ENCODE data around the gene INTS6L.

Gene INTS6L, protein sequence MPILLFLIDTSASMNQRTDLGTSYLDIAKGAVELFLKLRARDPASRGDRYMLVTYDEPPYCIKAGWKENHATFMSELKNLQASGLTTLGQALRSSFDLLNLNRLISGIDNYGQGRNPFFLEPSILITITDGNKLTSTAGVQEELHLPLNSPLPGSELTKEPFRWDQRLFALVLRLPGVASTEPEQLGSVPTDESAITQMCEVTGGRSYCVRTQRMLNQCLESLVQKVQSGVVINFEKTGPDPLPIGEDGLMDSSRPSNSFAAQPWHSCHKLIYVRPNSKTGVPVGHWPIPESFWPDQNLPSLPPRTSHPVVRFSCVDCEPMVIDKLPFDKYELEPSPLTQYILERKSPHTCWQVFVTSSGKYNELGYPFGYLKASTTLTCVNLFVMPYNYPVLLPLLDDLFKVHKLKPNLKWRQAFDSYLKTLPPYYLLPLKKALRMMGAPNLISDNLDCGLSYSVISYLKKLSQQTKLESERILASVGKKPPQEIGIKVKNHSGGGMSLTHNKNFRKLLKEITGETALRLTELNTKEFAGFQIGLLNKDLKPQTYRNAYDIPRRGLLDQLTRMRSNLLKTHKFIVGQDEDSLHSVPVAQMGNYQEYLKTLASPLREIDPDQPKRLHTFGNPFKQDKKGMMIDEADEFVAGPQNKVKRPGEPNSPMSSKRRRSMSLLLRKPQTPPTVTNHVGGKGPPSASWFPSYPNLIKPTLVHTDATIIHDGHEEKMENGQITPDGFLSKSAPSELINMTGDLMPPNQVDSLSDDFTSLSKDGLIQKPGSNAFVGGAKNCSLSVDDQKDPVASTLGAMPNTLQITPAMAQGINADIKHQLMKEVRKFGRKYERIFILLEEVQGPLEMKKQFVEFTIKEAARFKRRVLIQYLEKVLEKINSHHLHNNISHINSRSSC

DNA sequence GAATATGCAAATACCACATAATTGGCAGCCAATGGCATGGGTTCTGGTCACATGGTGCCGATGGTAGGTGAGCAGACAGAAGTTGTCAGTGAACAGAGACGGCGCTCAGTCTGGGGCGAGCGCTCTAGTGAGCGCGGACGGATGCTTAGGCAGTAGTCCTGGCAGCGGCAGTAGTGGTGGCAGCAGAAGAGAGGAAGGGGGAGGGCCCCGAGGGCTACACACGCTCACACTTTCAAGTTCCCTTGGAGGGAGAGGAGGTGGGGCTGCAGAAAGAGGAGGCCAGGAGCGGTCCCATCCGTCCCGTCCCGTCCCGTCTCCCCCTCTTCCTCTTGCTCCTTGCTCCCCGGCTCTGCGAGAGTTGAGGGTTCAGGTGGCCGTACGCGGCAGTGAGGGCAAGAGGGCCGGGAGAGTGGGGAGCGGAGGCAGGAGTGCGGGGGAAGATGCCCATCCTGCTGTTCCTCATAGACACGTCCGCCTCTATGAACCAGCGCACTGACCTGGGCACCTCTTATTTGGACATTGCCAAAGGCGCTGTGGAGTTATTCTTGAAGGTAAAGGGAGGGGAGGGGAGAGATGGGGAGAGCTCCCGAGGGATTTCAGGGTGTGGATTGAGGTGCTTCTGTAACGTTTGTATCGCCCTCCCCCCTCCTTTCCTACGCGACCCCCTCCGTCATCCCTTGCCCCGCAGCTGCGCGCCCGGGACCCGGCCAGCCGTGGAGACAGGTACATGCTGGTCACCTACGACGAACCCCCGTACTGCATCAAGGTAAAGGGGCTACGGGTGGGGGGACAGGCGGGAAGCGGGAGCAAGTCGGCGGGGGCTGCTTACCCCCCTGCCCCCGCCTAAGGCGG, at the start of gene INTS6L:
TSS of gene INTS6L (plus strand) at position 108 of the 852 bp plus-strand sequence. CDS start at position 441, 333 bp downstream.
- DNase-seq = peak; percentile 95

DNA sequence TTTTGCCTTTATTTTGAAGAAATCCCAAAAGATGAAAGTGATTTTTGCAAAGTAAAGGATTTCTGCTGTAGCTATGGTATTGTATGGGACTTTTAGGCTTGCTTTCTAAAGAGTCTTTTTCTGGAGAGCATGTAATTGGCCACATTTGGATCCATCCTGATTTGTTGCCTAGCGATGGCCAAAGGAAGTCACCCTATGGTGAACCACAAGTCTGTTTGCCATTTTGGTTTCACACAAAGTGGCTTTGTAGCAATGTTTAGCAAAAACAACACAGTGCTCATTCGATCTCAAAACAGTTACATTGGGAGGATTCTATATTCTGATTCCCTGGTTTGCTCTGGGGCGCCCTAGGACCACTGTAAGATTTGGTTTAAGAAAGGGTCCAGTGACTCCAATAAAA, 44.1 kb upstream of the INTS6L start:
- DNase-seq = no peak

DNA sequence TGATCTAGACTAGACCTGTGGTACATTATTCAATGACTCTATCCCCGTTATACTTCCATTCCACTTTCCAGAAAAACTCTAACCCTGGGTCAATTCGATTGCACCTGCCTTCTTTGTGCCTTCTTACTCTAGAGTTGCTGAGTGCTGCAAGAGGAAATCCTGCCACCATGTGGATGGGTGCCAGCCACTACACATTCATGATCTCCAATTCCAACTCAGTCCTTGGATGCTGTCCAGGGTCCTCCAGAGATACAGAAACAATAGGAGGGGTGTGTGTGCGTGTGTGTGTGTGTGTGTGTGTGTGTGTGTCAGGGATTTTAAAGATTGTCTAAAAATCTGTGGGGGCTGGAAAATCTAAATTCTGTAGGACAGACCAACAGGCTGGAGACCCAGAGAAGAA, 42.9 kb upstream of the INTS6L start:
- peak; percentile 82 for DNase-seq

DNA sequence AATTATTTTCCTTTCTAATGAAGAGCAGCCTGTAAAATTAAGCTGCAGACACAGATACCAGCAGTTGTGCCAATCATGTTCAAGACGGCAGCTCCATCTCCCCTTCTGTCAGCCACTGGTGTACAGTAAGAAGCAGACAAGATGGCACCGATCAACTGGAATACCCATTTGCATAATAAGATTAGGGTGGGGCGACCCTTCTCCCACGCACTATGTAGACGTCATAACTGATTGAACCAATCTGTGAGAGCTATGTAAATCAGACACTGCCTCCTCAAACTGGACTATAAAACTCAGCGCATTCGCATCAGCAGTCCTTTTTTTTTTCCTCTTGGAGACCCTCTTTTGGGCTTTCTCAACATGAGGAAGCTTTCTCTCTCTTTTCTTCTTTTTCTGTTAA, 40.4 kb upstream of the INTS6L start:
- no peak for DNase-seq

DNA sequence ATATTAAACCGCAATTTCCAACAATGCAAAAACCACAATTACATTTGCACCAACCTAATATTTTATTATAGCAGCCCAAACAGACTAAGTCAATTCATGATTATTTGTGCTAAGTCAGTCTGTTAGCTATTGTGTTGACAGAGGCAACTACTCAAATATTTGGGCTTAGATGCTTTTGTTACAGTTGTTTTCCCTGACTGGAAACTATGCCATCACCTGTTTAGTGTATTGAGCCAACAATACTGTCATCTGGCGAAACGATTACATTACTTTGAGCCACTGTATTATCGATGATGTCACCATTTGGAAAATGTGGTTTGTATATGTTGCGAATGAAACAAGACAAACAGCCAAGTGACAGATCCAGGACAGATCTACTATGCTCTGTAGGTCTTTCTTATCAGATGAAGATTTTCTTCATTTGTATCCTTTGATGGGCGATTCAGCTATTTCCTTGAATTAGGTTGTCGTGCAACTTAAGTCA, 38.7 kb upstream of the INTS6L start:
- DNase-seq = peak; percentile 90

DNA sequence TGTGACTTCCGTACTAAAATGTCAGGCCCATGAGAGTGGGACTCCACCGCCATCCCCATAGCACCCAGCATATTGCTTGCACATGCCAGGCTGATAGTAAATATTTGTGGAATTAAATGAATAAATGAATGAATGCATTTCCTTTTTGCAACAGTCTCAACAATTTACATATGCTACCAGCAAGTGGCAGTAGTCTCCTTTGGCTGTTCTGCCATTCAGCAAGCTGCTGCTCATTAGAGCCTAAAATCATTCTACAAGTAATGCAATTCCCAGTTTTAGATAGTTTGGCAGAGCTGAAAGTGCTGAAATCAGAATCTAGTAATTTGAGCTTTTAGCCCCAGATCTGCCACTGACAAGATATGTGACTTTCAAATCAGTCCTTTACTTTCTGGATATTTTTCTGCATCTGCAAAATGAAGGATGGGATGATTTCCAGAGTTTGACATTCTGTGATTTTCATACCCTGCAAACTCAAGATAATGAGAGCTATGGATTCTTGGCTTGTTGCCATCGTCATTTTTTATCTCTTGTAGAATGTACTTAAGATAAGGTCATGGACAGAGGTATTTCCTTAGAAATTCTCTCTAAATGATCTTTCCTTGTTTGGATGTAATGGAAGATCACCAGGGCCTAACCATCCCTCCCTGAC, 35.7 kb upstream of the INTS6L start:
- peak; percentile 75 for DNase-seq

DNA sequence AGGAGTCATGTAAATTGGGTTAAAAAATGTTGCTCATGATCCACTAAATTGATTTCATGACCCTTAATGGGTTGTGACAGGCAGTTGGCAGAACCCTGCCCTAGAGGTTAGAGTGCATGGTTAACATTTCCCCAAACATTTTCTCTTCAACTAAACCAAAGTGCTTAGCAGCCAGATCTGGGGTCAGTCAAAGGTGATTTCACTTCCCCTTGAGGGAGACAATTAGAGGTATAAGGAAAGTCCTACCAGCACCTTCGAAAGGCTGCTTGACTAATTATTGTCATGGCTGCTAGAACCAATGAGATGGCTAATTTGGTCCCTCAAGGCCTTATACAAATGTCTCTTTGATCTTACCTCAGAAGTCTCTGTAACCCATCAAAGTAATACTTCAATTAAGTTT, 30.9 kb upstream of the INTS6L start:
- DNase-seq = no peak

DNA sequence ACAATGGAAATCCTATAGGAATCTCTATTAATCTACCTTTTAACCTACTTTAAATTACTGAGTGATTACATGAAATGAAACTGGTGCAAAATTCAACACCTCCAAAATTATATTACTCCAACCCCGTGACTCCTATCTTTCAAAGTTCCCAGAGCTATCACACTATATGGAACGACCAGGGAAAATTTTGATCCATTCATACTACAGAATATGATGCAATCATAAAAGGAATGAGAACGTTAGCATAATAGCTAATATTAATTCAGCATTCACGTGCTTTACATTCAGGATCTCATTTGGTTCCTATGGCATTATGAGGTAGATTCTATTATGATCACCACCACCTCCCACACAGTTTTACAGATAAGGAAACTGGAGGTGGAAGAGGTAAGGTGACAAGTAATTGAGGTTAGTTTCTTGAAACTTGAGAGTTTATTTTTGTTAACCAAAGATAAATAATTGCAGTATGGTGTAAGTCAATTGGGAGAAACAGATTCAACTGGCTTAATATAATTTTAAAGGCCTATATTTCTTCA, 29.4 kb upstream of the INTS6L start:
- no peak for DNase-seq

DNA sequence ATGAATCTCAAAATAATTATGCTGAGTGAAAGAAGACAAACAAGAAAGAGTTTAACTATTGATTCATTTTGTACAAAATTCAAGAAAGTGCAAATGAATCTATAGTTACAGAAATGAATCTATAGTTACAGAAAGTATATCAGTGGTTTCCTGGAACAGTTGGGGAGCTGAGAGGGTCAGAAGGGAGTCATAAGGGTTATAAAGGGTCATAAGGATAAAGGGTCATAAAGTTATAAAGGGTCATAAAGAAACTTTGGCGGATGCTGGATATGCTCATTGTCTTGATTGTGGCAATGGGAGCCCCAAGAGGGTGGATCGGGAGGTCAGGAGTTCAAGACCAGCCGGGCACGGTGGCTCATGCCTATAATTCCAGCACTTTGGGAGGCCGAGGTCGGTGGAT, 26.0 kb upstream of the INTS6L start:
- DNase-seq = no peak

DNA sequence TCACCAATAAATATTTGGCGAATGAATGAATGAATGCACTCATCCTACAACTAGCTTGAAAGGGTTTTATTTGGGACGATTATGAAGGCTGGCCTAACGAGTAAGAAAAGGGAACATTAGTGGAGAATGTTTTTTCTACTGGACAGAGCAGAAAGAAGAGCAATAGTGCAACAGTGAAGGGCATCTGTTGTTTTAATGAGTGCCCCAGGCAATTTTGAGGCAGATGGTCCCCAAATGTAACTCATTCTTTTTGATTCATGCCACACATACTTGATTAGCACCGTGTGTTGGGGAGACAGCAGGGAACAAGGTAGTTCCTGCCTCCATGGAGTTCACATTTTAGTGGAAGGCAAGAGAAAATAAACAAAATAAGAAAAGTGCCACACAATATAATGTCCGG, 22.7 kb upstream of the INTS6L start:
- no peak for DNase-seq

DNA sequence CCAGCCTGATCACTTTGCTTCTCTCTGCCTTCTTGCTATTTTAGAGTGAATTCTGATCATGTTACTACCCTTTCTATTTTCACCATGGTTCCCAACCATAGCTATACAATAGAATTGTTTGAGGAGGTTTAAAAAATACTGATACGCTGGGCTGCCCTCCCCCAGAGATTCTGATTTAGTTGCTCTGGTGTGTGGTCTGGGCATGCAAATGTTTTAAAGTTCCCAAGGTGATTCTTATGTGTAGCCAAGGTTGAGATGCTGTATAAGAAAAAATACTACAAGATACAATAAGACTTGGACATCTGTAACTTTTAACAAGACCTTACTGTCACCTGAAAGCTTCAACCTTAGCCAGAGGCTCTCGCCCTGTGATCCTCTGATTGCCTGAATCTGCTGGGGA, 22.2 kb upstream of the INTS6L start:
- DNase-seq = no peak

DNA sequence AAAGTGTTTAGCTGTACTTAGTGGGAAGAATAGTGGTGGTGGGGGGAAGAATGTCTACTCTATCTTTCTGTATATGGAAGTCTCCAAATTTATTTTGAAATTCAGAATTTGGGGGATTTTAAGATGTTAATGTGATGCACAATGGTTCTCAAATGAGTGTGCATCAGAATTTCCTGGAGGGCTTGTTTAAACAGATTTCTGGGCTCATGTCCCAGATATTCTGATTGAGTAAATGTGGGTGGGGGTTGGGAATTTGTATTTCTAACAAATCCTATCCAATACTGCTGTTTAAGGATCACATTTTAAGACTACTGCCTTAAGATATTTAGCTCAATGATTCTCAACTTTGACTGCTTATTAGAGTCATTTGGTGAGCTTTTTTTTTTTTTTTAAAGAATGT, 15.1 kb upstream of the INTS6L start:
- no peak for DNase-seq

DNA sequence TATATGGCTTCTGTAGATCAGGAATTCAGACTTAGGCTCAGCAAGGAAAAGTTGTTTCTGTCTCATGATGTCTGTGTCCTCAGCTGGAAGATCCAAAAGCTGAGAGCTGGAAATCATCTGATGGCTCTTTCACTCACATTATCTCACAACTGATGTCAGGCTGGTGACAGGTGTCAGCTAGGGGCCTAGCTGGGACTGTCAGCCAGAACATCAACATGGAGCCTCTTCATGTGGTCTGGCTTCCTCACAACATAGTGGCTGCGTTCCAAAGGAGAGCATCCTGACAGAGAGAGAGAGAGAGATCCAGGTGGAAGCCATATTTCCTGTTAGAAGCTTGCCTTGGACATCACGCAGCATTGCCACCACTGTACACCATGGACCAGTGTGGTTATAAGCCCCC, 10.6 kb upstream of the INTS6L start:
- DNase-seq = no peak

DNA sequence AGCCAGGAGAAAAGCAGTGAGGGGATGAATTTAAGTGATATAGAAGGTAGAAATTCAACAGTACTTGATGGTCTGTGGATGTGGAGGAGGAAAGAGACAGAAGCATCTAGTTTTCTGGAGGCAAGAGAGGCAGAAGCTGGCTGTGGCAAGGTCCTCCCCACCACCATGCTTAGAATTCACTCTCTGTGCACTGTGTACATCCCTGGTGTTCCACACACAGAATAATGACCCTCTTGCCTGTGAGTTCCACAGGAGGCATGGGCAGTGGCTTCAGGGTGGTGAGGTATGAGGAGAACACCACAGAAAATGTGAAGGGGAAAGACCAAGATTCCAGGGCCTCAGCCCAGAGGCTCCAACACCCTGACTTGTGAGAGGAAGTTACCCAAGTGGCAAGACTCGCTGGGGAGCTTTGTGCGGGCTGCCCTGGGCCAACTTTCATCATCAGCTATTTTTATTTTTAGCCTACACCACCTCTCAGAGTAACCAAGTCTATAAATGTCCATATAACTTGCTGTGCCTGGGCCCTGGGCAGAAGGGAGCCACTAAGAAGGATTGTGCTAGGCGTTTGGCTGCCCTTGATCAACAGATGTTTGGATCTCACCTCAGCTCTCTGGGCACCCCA, 7.8 kb upstream of the INTS6L start:
- no peak for DNase-seq

DNA sequence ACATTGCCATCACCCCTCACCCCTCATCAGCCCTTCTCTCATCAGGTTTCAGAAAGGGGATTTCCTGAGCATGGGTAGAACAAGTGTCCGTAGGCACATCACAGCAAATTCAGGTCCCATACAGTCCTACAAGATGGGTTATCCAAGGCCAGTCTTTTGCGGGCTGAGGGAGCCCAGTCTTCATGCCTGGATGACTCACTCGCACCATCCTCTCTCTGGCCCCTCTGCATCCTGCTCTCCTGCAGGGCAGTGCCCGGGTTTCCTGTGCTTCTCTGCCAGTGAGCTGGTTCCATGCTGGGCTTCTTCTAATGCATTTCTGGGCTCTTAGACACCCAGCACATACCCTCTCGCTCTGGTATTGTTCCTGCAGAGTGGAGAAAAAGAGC, 7.3 kb upstream of the INTS6L start:
- no peak for DNase-seq

DNA sequence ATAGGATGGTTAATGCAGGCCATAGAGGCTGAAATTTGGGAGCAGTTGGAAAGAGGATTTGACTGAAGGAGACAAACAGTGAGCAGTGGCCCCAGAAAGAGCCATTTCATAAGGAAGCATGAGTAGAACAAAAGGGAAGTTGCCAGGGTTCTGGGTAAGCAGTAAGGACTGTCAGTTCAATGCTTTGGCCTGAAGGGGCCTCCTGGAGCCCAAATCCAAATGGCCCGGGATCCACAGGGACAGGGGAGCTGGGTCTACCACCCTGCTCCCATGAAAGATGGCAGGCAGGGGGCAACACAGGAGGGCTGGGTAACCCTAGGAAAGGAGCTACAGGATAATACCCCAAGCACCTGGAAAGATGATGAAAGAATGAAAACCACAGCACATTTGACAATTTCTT, 4.1 kb upstream of the INTS6L start:
- DNase-seq = peak; percentile 23

DNA sequence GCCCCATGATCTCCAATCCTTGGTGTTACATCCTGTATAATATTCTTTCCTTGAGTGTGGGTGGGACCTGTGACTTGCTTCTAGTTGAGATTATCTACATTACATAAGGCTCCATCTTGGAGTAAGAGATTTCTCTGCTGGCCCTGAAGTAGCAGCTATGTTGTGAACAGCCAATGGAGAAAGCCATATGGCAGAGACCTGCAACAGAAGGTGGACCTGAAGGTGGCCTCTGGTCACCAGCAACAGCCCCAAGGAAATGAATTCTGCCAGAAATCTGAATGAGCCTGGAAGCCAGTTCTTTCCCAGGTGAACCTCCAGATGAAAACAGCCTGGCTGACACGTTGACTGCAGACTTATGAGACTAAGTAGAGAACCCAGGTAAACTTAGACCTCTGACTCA, 2.3 kb upstream of the INTS6L start:
- DNase-seq = no peak

DNA sequence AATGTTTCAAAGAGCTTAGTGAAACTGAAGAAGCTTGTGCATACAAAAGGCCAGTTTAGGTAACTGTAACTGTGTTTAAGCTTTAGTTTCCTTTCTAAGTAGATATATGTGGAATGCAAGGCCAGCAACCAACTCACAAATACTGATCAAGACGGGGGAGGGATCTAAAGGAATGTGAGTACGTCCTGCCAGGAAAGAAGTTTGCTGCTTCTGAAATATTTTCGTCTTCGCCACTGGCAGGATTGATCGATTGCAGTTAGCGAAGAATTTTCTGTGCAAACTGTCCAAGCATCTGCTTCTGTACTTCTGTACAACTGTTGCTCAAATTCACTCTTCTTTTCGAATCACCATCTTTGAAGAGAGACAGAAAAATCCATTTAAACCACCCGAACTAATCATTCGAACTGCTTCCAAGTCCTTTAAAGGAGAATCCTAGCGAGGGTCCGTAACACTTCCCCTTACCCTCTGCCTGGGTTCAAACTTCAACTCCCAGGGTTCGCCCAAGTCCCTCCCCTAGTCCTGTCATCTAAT, 373 bp upstream of the INTS6L start:
- peak; percentile 24 for DNase-seq

DNA sequence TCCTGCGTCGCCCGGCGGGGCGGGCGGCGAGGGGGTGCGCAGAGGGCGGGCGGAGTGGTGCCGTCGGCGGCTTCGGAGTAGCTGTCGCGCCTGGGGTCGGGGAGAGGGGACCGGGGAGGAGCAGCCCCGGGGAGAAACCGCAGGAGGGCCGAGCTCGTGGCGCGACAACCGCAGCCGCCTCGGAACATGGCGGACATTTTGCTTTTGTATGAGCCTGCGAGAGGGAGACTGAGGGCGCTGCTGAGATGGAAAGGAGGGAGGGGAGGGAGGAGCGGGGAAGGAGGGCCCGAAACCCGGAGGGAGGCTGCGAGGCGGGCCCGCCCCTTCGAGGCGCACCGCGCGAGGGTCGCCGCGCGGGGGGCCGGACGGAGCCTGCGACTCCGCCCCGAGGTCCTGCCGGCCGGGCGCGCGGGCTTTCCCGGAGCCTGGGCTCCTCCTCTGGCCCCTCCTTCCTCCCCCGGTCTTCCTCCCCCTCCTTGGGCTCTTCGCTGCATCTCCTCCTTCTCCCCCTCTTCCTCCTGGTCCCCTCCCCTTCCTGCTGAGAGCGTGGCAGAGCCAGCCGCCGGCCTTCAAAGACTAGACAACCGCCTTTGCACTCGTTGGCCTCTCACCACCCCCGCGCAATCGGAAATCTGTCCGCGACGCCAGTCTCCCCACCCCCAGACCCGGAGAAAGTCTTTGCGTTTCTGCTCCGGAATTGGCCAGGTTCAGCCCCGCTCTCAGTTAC, 1.1 kb downstream of the INTS6L start:
- DNase-seq = peak; percentile 91

DNA sequence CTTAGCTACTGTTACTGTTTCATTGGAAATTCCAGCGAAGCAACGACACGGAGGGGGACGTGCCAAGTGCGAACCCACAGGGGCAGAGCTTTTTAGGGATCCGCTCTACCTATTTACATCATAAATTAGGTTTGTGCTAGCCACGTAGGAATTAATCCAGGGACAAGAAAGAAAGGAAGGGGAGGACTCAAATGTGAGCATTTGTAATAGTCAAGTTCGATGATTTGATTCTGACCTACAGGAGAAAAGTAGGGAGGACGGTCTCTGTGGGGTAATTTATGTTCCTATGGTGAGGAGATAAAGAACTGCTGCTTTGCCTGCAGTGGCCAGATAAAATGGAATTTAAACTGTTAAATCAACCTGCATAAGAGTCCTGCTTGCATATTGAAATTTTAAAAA, 1.7 kb downstream of the INTS6L start:
- DNase-seq = no peak

Data from DMS53 (cell line).